Measurements from ENCODE around the gene BRICD5. TPM values are rescaled to one million over a fixed set of nuclear protein-coding genes. Genes with fewer than 3 reads are reported as not detected.
A peak's percentile ranks its signal among the peaks of the same experiment; 100 is the strongest.

The BRICD5 gene
- total and polyA plus RNA-seq, 9 donors, result 3.9 to 11.0 (median 6.6) TPM

DNA sequence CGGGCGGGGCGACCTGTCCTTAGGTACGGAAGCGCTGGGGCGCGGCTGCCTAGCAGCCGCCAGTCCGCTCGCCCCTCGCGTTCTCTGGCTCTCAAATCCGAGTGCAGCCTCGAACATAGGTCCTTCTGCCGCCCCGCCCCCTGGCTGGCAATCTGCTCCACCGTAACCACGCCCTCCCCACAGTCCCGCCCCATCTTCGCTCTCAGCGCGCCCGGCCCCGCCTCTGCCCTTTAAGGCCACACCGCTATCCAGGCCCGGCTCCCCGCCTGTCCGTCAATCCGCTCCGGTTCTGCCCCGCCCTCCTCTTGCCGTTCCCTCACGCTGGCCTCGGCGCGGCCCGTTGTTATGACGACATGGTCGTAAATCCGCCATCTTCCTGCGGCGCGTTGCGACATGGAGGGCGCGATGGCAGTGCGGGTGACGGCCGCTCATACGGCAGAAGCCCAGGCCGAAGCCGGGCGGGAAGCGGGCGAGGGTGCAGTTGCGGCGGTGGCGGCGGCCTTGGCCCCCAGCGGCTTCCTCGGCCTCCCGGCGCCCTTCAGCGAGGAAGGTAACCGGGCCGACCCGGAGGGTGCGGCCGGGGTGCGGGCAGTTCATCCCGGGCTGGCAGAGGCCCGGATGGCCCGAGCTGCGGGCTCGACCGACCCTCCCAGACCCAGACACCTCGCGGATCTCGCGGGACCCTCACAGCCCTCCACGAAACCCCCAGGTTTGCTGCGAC, 12.7 kb upstream of the BRICD5 start, which contains the start of gene E4F1:
TSS of gene E4F1 (plus strand) at position 371 of the 721 bp plus-strand sequence. CDS start at position 394, 23 bp downstream.
- no peaks in the 10 kb centered on the region for H3K27me3 ChIP-seq (ENCODE audit: control insufficient read depth, insufficient read depth, low read length)
- H3K4me1 ChIP-seq (ENCODE audit: control insufficient read depth, insufficient read depth, low read length), result peaks cover 15% of the 10 kb centered on the region
- peak; percentile 99 for DNase-seq
- peak within 1 kb of the TSS; percentile 96 for H3K4me3 ChIP-seq (ENCODE audit: low read length)
- peaks cover 19% of the 10 kb centered on the region for H3K36me3 ChIP-seq (ENCODE audit: control insufficient read depth, insufficient read depth, low read length)
- H3K27ac ChIP-seq (ENCODE audit: low read length), result peak within 1 kb of the TSS; percentile 91
- WGBS (ENCODE audit: insufficient coverage), result under 1% methylated on average over 82 of the region's 82 CpGs
- no peaks in the 10 kb centered on the region for H3K9me3 ChIP-seq (replicated peaks; ENCODE audit: control insufficient read depth, low read depth, low read length)

DNA sequence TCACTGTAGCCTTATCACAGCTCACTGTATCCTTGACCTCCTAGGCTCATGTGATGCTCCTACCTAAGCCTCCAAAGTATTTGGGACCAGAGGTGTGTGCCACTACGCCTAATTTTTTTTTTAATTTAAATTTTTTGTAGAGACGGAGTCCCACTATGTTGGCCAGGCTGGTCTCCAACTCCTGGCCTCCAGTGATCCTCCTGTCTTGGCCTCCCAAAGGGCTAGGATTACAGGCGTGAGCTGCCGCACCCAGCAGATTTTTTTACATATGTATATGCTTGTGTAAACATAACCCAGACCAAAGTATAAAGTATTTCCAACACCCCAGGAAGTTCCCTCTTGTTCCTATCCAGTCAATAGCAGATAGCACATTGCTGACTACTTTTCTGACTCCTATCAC, 5.7 kb upstream of the BRICD5 start:
- no peak overlapping the region for H3K27ac ChIP-seq (ENCODE audit: low read length)
- no peak for DNase-seq
- H3K9me3 ChIP-seq (replicated peaks; ENCODE audit: control insufficient read depth, low read depth, low read length), result no peaks in the 10 kb centered on the region
- no peaks in the 10 kb centered on the region for H3K27me3 ChIP-seq (ENCODE audit: control insufficient read depth, insufficient read depth, low read length)
- H3K36me3 ChIP-seq (ENCODE audit: control insufficient read depth, insufficient read depth, low read length), result peaks cover 10% of the 10 kb centered on the region
- no CpG with 5 or more reads among the region's 4 CpGs for WGBS (ENCODE audit: insufficient coverage)
- H3K4me3 ChIP-seq (ENCODE audit: low read length), result no peak overlapping the region
- peaks cover 26% of the 10 kb centered on the region for H3K4me1 ChIP-seq (ENCODE audit: control insufficient read depth, insufficient read depth, low read length)

DNA sequence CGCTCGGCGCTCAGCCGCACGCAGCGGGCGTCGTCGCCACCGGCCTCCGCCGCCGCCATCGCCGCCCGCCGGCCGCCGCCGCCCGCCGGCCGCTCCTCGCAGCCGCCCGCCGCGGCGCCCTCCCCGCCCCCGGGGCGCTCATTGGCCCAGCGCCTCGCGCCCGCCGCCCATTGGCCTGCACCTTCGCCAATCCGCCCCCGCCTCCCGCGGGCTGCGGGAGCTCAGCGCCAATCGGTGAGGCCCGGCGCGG, 4.0 kb upstream of the BRICD5 start, which contains the start of gene PGP:
TSS of gene PGP (minus strand) at position 122 of the 250 bp plus-strand sequence. CDS start at position 59, 63 bp downstream.
- no peaks in the 10 kb centered on the region for H3K9me3 ChIP-seq (replicated peaks; ENCODE audit: control insufficient read depth, low read depth, low read length)
- peak within 1 kb of the TSS; percentile 73 for H3K4me3 ChIP-seq (ENCODE audit: low read length)
- DNase-seq, result no peak
- peak within 1 kb of the TSS; percentile 97 for H3K27ac ChIP-seq (ENCODE audit: low read length)
- no peaks in the 10 kb centered on the region for H3K27me3 ChIP-seq (ENCODE audit: control insufficient read depth, insufficient read depth, low read length)
- under 1% methylated on average over 48 of the region's 48 CpGs for WGBS (ENCODE audit: insufficient coverage)
- H3K36me3 ChIP-seq (ENCODE audit: control insufficient read depth, insufficient read depth, low read length), result peaks cover 12% of the 10 kb centered on the region
- peaks cover 40% of the 10 kb centered on the region for H3K4me1 ChIP-seq (ENCODE audit: control insufficient read depth, insufficient read depth, low read length)

DNA sequence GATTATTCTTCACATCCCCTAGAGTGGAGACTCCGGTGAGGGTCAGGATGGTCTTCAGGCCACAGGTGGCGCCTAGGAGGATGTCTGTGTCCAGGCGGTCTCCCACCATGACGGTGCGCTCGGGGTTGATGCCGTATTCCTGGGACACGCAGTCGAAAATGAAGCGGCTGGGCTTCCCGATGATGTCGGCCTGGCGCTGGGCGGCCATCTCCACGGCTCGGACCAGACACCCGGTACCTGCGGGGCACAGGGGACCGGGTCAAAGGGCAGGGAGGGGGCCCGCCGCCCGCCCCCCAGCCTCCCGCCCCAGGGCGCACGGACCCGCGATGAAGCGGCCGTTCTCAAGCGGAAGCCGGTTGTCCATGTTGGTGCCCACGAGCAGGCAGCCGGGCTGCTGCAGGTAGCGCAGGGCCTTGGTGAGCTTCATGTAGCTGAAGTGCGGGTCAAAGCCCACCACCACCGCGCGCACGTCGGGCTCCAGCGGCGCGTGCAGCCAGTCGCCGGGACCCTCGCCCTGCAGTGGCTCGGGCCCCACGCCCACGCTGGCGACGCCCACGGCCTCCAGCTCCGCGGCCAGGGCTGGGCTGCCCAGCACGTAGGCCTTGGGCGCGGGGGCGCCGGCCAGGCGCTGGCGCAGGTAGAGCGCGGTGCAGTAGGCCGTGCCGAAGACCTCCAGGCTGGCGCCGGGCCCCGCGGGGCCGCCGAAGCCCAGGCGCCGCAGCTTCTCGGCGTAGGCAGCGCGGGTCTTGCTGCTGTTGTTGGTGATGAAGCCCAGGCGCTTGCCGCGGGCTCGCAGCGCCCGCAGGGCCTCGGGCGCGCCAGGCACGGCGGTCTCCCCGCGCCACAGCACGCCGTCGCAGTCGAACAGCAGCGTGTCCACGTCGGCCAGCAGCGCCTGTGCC, 3.4 kb upstream of the BRICD5 start:
- Histone ChIP-seq H3K4me3 (ENCODE audit: low read length) (peak overlapping the region; percentile 47), H3K9me3 (replicated peaks; ENCODE audit: control insufficient read depth, low read depth, low read length) (no peaks in the 10 kb centered on the region), H3K27me3 (ENCODE audit: control insufficient read depth, insufficient read depth, low read length) (no peaks in the 10 kb centered on the region), H3K27ac (ENCODE audit: low read length) (peak overlapping the region; percentile 69), H3K36me3 (ENCODE audit: control insufficient read depth, insufficient read depth, low read length) (peaks cover 17% of the 10 kb centered on the region), H3K4me1 (ENCODE audit: control insufficient read depth, insufficient read depth, low read length) (peaks cover 43% of the 10 kb centered on the region)
- whole genome bisulfite sequencing (ENCODE audit: insufficient coverage), result under 1% methylated on average over 98 of the region's 98 CpGs
- no peak for DNase-seq

DNA sequence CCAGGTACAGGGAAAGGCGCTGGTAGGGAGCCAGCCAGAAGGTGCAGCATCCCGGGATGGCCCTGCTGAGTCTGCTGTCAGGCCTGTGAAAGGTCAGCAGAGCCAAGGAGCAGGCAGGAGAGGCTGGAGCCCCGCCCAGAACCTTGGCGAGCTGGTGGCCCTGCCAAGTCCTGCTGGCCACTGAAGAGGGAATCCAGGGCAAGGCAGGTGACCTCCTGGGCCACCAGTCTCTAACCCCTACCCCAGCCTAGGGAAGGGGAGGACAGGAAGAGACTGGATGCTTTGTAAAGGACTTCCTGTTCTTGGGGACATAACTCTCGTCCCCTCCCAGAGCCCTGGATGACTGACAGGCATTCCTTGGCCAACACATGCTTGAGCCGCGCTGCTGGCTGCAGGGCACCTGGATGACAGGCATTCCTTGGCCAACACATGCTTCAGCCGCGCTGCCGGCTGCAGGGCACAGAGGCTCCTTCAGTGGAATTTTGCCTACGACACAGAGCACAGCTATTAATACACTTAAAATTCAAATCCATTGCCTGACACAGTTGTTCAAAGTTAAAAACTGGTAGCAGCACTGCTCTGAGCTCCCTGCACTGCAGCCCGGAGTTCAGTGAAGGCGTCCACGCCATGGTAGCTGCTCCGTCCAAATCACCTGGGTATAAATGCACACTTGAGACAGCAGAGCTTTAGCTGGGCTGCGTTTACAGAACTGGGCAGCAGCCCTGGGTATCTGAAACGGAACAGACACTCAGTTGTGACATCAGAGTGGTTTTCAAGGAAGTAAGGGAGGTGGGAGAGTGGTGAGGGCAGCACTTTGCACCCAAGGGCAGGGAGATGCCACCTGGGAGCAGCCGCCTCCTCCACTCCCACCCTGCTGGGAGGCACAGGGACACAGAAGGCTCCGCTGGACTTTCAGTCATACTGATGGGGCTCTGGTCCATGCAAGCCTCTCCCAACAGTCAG, 2.0 kb upstream of the BRICD5 start:
- H3K4me1 ChIP-seq (ENCODE audit: control insufficient read depth, insufficient read depth, low read length), result peaks cover 50% of the 10 kb centered on the region
- H3K4me3 ChIP-seq (ENCODE audit: low read length), result peak overlapping the region; percentile 47
- peaks cover 32% of the 10 kb centered on the region for H3K36me3 ChIP-seq (ENCODE audit: control insufficient read depth, insufficient read depth, low read length)
- peak overlapping the region; percentile 69 for H3K27ac ChIP-seq (ENCODE audit: low read length)
- peak; percentile 74 for DNase-seq
- 73% methylated on average over 17 of the region's 19 CpGs for WGBS (ENCODE audit: insufficient coverage)
- no peaks in the 10 kb centered on the region for H3K9me3 ChIP-seq (replicated peaks; ENCODE audit: control insufficient read depth, low read depth, low read length)
- H3K27me3 ChIP-seq (ENCODE audit: control insufficient read depth, insufficient read depth, low read length), result no peaks in the 10 kb centered on the region

DNA sequence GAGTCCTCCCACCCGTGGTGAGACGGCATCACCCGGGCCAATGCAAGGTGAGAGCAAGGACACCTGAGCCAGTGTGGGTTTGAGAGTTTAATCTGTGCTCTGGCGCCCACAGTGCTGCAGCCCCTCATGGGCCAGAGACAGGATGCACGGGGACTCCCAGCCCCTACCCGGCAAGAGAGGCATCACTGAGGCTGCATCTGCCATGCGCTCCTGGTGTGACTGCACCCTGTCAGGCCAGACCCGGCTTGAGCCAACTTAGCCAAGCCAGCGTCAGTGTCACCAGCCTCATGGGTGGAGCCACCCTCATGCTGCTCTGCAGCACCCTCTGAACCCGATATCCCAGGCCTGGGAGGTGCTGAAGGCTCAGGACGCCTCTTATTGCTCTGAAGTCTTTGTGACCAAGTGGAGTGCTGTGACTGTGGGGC, 1.3 kb upstream of the BRICD5 start:
- Histone ChIP-seq H3K4me1 (ENCODE audit: control insufficient read depth, insufficient read depth, low read length) (peaks cover 50% of the 10 kb centered on the region), H3K27me3 (ENCODE audit: control insufficient read depth, insufficient read depth, low read length) (no peaks in the 10 kb centered on the region), H3K36me3 (ENCODE audit: control insufficient read depth, insufficient read depth, low read length) (peaks cover 39% of the 10 kb centered on the region), H3K4me3 (ENCODE audit: low read length) (no peak overlapping the region), H3K9me3 (replicated peaks; ENCODE audit: control insufficient read depth, low read depth, low read length) (no peaks in the 10 kb centered on the region), H3K27ac (ENCODE audit: low read length) (peak overlapping the region; percentile 68)
- no peak for DNase-seq
- 79% methylated on average over 9 of the region's 11 CpGs for WGBS (ENCODE audit: insufficient coverage)

DNA sequence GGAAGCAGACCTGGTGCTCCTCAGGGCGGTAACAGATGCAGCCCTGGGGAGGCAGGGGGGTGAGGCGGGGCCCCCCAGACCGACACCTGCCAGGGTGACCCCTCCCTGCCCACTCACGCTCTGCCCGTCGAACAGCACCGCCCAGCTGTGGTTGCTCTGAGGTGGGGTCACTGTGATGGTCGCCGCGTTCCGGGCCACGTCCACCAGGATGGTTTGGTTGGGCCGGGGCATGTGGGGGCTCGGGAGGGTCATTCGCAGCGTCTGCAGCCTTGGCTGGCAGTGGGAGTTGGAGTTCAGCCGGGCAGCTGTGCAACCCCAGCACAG, 692 bp downstream of the BRICD5 start:
- Histone ChIP-seq H3K4me1 (ENCODE audit: control insufficient read depth, insufficient read depth, low read length) (peaks cover 61% of the 10 kb centered on the region), H3K27me3 (ENCODE audit: control insufficient read depth, insufficient read depth, low read length) (no peaks in the 10 kb centered on the region), H3K27ac (ENCODE audit: low read length) (no peak overlapping the region), H3K9me3 (replicated peaks; ENCODE audit: control insufficient read depth, low read depth, low read length) (no peaks in the 10 kb centered on the region), H3K4me3 (ENCODE audit: low read length) (no peak overlapping the region), H3K36me3 (ENCODE audit: control insufficient read depth, insufficient read depth, low read length) (peaks cover 43% of the 10 kb centered on the region)
- no peak for DNase-seq
- WGBS (ENCODE audit: insufficient coverage), result 81% methylated on average over 13 of the region's 17 CpGs

DNA sequence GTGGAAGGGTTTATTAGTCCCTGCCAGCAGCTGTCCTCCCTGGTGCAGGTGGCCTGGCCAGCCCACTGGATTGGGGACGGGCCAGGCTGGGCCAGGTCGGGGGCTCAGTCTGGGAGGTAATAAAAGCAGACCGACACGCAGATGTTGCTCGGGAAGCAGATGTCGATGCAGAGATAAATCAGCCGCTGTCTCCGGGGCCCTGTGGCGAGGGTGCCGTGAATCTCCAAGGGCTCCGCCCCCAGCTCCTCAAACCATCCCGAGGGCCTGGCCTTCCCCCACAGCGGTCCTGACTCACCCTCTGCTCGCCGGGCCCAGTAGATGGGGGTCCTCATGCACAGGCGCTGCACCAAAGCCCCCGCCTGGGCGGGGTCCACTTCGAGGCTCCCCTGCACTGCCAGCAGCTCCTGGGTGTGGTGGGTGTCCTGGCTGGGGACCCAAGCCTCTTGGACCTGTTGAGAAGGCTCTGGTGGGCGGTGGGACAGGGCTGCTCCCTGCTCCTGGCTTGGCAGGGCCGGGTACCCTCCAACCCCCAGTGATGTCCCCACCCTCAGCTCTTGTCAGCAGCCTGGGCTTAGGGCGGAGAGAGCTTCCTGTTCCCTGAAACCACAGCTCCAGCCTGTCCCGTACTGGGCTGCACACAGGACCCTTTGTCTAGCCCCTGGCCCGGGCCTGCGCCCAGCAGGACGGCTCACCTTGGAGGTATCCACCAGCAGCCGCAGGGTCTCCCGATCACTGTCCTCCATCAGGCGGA, 1.2 kb downstream of the BRICD5 start:
- Histone ChIP-seq H3K4me3 (ENCODE audit: low read length) (no peak overlapping the region), H3K4me1 (ENCODE audit: control insufficient read depth, insufficient read depth, low read length) (peaks cover 66% of the 10 kb centered on the region), H3K9me3 (replicated peaks; ENCODE audit: control insufficient read depth, low read depth, low read length) (no peaks in the 10 kb centered on the region), H3K36me3 (ENCODE audit: control insufficient read depth, insufficient read depth, low read length) (peaks cover 43% of the 10 kb centered on the region), H3K27ac (ENCODE audit: low read length) (no peak overlapping the region), H3K27me3 (ENCODE audit: control insufficient read depth, insufficient read depth, low read length) (no peaks in the 10 kb centered on the region)
- DNase-seq, result no peak
- WGBS (ENCODE audit: insufficient coverage), result 65% methylated on average over 29 of the region's 29 CpGs

DNA sequence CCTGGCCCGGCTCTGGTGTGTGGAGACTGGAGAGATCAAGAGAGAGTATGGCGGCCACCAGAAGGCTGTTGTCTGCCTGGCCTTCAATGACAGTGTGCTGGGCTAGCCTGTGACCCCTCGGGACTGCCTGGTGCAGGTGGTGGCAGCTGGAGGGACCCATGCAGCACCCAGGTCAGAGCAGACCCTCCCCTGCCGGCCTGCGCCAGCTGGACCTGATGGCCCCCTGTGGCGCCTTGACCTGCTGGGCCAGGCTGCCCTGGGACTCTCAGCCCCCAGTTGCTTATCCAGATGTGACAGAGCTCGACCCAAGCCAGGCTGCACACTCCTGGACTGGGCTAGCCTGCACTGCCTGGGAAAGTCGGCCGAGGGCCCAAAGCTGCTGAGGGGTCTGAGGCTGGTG, 1.9 kb downstream of the BRICD5 start:
- 85% methylated on average over 7 of the region's 9 CpGs for WGBS (ENCODE audit: insufficient coverage)
- H3K27me3 ChIP-seq (ENCODE audit: control insufficient read depth, insufficient read depth, low read length), result no peaks in the 10 kb centered on the region
- no peak for DNase-seq
- H3K27ac ChIP-seq (ENCODE audit: low read length), result no peak overlapping the region
- peaks cover 43% of the 10 kb centered on the region for H3K36me3 ChIP-seq (ENCODE audit: control insufficient read depth, insufficient read depth, low read length)
- H3K9me3 ChIP-seq (replicated peaks; ENCODE audit: control insufficient read depth, low read depth, low read length), result no peaks in the 10 kb centered on the region
- no peak overlapping the region for H3K4me3 ChIP-seq (ENCODE audit: low read length)
- H3K4me1 ChIP-seq (ENCODE audit: control insufficient read depth, insufficient read depth, low read length), result peaks cover 65% of the 10 kb centered on the region

Measured in muscle of leg (tissue), 11 donors.